ENCODE data around the gene SLC25A34.

Gene SLC25A34

DNA sequence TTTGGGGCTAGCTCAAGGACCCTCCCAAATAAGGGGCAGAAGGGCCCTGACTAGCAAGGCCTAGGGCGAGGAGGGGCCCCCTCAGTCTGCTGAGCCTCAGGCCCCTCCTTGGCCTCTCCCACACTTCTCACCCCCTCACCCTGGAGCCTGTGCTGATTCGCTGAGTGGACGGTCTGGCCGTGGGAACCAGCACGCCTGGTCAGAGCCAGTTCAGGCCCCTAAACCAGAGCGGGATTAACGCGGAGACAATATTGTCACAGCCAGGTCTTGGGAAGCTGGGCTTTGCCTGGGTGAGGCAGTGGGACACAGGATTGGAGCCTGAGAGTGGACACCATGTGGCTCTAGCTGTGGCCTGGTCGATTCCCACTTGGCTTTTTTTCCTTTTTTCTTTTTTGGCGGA lies 17.7 kb downstream of the SLC25A34 start:
- no peak for DNase-seq (ENCODE audit: low read depth)

- DNase-seq (ENCODE audit: low read depth) = no peak
Measured at GRCh38 chr1:15755021-15755645, 19.1 kb downstream of the SLC25A34 start.

DNA sequence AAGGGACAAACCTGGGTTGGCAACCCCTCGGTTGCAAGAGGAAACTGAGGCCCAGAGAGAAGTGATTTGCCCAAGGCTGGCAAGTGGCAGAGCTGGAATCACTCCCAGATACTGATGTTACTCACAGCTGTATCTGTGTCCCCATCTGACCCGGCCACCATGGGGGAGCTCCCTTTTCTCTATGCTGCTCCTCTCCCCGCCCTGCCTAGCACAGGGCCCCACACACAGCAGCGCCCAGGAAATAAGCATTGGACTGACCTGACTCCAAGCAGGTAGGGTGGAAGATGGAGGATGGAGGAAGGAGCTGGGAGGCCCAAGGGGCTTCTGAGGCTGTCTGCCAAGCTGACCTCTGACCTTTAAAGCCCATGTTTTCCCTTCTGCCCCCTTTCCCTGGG lies 19.6 kb downstream of the SLC25A34 start:
- no peak for DNase-seq (ENCODE audit: low read depth)

DNA sequence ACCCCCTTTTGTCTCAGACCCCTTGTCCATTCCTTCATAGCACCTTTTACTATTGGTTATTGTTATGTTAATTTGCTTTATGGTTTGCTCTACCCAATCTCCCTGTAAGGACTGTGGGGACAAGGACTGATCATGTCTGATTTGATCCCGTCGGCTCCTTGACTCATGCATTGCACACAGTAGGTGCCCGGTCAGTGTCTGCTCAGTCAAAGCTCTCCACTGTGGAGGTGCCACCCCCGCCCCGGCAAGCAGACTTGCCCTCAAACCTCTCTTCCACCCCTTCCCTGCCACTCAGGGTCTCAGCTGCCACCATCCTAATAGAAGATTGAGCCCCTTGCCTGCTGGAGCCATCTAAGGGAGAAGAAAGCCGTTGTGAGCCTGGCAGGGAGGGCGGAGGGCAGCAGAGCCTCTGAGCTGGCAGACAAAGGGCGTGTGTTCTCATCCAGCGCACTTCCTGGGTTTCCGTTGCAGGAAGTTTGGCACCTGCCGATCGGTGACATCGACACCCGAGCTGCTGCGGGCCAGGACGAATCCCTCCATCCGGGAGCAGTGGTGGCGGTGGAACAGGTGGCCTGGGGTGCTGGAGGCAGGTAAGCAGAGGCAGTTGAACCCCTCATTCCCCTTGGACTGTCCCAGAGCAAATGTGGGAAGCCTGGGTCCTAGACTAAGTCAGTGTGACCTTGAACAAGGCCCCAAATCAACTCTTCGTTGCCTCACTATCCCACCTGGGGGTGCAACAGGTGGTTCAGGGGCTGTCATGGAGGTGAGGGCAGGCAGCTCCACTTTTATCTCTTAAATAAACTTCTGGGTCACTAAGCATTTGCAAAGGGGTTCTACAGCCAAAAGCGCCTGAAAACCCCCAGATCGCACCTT lies 20.3 kb downstream of the SLC25A34 start:
- no peak for DNase-seq (ENCODE audit: low read depth)

GRCh38 chr1:15757016-15757543 lies 21.0 kb downstream of the SLC25A34 start:
- no peak for DNase-seq (ENCODE audit: low read depth)

GRCh38 chr1:15757575-15758342 lies 21.7 kb downstream of the SLC25A34 start:
- no peak for DNase-seq (ENCODE audit: low read depth)

- no peak for DNase-seq (ENCODE audit: low read depth)
Measured at GRCh38 chr1:15758343-15758931, 22.4 kb downstream of the SLC25A34 start, which contains the start of gene FBLIM1. FBLIM1 (plus strand) TSS chr1:15758795; CDS start chr1:15764984, 6,189 bp downstream.

- no peak for DNase-seq (ENCODE audit: low read depth)
Measured at GRCh38 chr1:15758953-15759661, 23.0 kb downstream of the SLC25A34 start.

- DNase-seq (ENCODE audit: low read depth) = no peak
Measured at GRCh38 chr1:15760520-15761211, 24.6 kb downstream of the SLC25A34 start.

DNA sequence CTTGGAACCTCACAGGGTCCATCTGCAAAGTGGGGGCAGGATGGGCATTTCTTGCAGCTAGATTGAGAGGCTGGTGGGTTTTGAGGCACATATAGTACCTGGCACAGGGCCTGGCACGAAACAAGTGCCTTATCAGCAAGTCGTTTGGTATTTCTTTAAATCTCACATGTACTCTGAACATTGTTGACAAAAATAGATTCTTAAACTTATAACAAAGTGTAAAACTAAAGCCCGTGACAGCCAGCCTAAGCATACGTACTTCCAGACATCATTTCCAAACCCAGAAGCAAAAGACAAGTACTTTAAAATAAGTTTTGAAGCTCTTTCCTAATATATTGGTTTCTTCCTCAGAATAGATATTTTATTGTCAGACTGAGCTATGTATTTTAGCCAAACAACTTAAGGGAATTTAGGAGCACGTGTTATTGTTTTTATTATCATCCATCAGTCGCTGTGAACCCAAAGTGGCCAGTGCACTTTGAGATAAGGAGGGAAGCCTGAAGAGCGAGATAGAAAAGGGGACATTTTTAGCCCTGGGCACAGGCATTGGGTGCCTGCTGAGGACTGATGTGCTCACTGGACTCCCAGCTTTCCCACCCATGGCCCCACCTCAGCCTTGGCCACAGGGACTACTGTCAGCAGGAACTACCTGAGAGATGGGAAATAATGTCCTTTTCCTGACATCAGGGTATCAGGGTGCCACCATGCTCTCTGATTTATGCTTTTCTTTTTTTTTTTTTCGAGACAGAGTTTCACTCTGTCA lies 25.5 kb downstream of the SLC25A34 start:
- no peak for DNase-seq (ENCODE audit: low read depth)

DNA sequence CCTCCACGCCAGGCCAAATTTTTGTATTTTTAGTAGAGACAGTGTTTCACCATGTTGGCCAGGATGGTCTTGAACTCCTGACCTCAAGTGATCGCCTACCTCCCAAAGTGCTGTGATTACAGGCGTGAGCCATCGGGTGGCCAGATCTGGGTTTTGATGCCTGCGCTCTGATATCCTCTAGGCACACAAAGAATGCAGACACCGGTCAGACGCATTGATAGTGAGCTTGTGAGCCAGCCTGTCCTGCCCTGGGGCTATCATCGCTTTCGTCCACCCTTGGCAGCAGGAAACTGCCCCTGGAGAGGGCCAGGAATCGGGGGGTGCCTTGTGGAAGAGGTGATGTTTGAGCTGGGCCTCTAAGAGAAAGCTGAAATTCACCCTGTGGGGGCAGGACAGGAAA lies 26.5 kb downstream of the SLC25A34 start:
- no peak for DNase-seq (ENCODE audit: low read depth)

DNA sequence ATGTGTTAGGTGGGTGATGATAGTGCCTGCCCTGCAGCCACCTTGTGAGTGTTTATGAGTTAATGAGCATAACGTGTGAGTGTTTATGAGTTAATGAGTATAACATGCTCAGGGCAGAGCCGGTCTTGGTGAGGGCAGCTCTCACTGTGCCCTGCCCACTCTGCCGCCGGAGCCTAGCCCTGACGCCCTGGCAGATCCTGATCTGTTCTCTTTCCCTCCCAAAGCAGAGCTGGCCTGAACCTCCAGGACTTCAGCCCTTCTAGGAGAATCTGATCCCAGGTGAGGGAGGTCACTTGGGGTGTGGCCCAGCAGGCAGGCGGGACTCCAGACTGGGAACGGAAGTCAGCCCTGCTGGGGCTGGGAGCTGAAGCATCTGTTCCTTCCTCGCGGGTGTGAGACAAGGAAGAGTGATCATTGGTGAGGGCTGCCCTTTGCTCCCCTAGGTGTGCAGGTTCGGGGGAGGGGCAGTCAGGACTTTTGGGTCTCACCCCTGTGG lies 28.3 kb downstream of the SLC25A34 start:
- no peak for DNase-seq (ENCODE audit: low read depth)

GRCh38 chr1:15764890-15765289 lies 28.8 kb downstream of the SLC25A34 start:
- no peak for DNase-seq (ENCODE audit: low read depth)

GRCh38 chr1:15765495-15766194 lies 29.6 kb downstream of the SLC25A34 start:
- no peak for DNase-seq (ENCODE audit: low read depth)

DNA sequence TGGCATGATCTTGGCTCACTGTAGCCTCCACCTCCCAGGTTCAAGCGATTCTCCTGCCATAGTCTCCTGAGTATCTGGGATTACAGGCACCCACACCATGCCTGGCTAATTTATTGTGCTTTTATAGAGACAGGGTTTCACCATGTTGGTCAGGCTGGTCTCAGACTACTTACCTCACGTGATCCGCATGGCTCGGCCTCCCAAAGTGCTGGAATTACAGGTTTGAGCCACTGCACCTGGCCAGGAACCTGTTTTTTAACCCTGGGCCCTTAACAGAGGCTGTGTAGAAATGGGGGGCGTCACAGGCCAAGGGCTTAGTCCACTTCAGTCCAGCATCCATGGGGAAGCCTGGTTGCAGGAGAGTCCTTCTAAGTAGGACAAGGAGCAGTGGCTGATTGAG lies 31.9 kb downstream of the SLC25A34 start:
- no peak for DNase-seq (ENCODE audit: low read depth)

- DNase-seq (ENCODE audit: low read depth) = no peak
Measured at GRCh38 chr1:15768388-15768787, 32.3 kb downstream of the SLC25A34 start.

DNA sequence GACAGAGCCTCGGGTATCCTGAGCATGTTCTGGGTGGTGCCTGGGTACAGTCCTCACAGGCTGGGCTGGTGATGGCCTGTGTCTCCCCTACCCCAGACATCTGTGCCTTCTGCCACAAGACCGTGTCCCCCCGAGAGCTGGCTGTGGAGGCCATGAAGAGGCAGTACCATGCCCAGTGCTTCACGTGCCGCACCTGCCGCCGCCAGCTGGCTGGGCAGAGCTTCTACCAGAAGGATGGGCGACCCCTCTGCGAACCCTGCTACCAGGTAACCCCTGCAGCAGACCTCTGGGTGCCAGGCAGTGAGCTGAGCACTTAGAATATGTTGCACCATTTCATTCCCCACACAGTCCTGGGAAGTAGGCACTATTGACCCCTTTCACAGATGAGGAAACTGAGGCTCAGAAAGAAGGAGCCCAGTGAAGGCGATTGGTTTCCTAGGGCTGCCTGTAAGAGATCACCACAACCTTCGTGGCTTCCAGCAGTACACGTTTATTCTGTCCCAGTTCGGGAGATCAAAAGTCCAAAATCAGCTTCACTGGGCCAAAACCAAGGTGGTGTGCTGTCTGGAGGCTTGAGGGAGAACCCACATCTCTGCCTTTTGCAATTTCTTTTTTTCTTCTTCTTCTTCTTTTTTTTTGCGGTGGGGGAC lies 34.4 kb downstream of the SLC25A34 start:
- no peak for DNase-seq (ENCODE audit: low read depth)

DNA sequence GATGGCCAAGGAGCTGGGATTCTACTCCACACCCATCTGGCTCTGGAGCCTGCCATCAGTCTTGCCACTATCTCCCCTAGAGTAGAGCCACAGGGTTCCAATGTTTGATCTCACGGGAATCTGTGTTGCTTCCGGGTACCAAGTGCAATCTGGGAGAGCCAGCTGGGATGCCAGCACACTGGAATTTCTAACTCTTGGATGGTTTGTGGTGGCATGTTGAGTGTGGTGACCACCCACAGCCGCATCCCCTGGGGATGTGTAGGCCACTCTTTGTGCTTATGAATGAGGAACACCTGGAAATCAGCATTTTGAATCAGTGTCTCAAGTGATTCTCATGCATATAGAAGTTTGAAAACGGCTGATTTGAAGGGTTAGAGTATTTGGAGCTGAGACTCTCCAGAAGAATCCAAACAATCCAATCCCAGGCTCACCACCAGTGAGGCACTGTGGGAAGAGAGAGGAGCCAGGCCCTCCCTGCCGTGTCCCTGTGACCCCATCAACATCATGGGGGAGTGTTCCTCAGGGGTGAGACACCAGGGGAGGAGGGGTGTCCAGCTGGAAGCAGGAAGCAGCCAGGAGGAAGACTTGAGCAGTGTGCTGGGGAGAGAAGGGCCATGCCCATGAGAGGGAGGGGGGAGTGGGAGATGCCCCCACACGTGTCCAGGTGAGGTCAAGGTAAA lies 35.9 kb downstream of the SLC25A34 start:
- no peak for DNase-seq (ENCODE audit: low read depth)
